Common myeloid progenitor, CD34-positive (primary cell): ENCODE measurements around the gene ERGIC2.

ENCODE experiments used
- CTCF ChIA-PET: fragments of 350-600 bp; sonication (Branson Sonifier 250); formaldehyde crosslinking; loops from one replicate; lab custom pipeline; 2021; ENCODE audit warnings: antibody characterized with exemption; lab: Charles Lee
- POLR2A ChIA-PET: fragments of 350-600 bp; sonication (Branson Sonifier 250); formaldehyde crosslinking; loops from one replicate; lab custom pipeline; 2021; ENCODE audit warnings: antibody characterized with exemption; lab: Charles Lee
- DNase-seq, 3 donors: peaks; one replicate each; pipeline versions ENCODE4 v3.0.0 to v3.0.0-alpha.2; 2013
- H3K27ac ChIP-seq, 2 experiments: 1 replicate in 1 of 2; 2 replicates in 1 of 2; pipeline ENCODE4 v1.7.0; 2013; ENCODE audit warnings: inconsistent platforms in 2 of 2, low read length in 2 of 2, mild to moderate bottlenecking in 2 of 2, low read depth in 1 of 2, moderate library complexity in 1 of 2; ENCODE audit not compliant: severe bottlenecking in 2 of 2, insufficient read depth in 1 of 2, poor library complexity in 1 of 2
- H3K27me3 ChIP-seq, 5 experiments: replicated peaks in 2 of 5; 1 replicate in 3 of 5; 2 replicates in 2 of 5; pipeline versions ENCODE4 v1.6.1 to v1.7.0; 2013; ENCODE audit warnings: low read length in 4 of 5, mild to moderate bottlenecking in 2 of 5, moderate library complexity in 2 of 5, inconsistent platforms in 1 of 5; ENCODE audit not compliant: insufficient read depth in 5 of 5, control insufficient read depth in 4 of 5
- H3K36me3 ChIP-seq, 4 experiments: 1 replicate in 2 of 4; 2 replicates in 2 of 4; pipeline versions ENCODE4 v1.6.1 to v1.7.0; 2013; ENCODE audit warnings: low read length in 3 of 4, control low read depth in 1 of 4, mild to moderate bottlenecking in 1 of 4; ENCODE audit not compliant: control insufficient read depth in 4 of 4, insufficient read depth in 4 of 4
- H3K4me1 ChIP-seq, 4 experiments: 1 replicate in 3 of 4; 2 replicates in 1 of 4; pipeline versions ENCODE4 v1.6.1 to v1.7.1; 2013; ENCODE audit warnings: low read length in 3 of 4, mild to moderate bottlenecking in 3 of 4, control low read depth in 1 of 4, inconsistent platforms in 1 of 4, moderate library complexity in 1 of 4; ENCODE audit not compliant: control insufficient read depth in 4 of 4, insufficient read depth in 4 of 4; ENCODE audit errors: control extremely low read depth in 1 of 4
- H3K4me3 ChIP-seq, 7 experiments: 1 replicate in 4 of 7; 2 replicates in 3 of 7; pipeline versions ENCODE4 v1.5.1 to v1.7.0; 2013; ENCODE audit warnings: mild to moderate bottlenecking in 7 of 7, low read length in 6 of 7, moderate library complexity in 6 of 7, inconsistent platforms in 2 of 7, low read depth in 2 of 7, control low read depth in 1 of 7; ENCODE audit not compliant: insufficient read depth in 4 of 7, control insufficient read depth in 1 of 7; ENCODE audit errors: extremely low read depth in 1 of 7
- H3K9me3 ChIP-seq, 5 experiments: 1 replicate in 4 of 5; 2 replicates in 1 of 5; pipeline versions ENCODE4 v1.6.1 to v1.7.1; 2013; ENCODE audit warnings: low read length in 4 of 5, mild to moderate bottlenecking in 2 of 5, inconsistent platforms in 1 of 5, low read depth in 1 of 5, moderate library complexity in 1 of 5; ENCODE audit not compliant: control insufficient read depth in 4 of 5, insufficient read depth in 2 of 5; ENCODE audit errors: control extremely low read depth in 1 of 5
- WGBS: methylation state at CpG from one replicate; pipeline ENCODE4 v1.1.5; 2013; ENCODE audit not compliant: insufficient coverage; 5-methylcytosine and 5-hydroxymethylcytosine counted together

ERGIC2 gene

GRCh38 chr12:29382251-29382650 is 1.3 kb upstream of the ERGIC2 start:
- ChIA-PET CTCF (no interaction called here), POLR2A (no interaction called here)
- peak overlapping the region in 1 of 7 experiments; percentile 100 for H3K4me3 ChIP-seq
- peak in 1 of 3 donors; percentile 4 for DNase-seq
- no CpG with 5 or more reads among the region's 2 CpGs for WGBS
- peaks cover 8 to 18% (median 16%) of the 10 kb centered on the region in 4 experiments for H3K4me1 ChIP-seq
- H3K27ac ChIP-seq, result no peak overlapping the region
- H3K9me3 ChIP-seq, result no peaks in the 10 kb centered on the region
- peaks cover 0 to 6% (median 6%) of the 10 kb centered on the region in 4 experiments for H3K36me3 ChIP-seq
- no peaks in the 10 kb centered on the region for H3K27me3 ChIP-seq

- ChIA-PET POLR2A (no interaction called here), CTCF (interaction anchor here (0.7 to 2.1 kb wide), 3 partner anchors 10 to 228 kb away, joined by 3 to 6 read pairs (median 3); no protein-coding TSS in a partner anchor)
- Histone ChIP-seq H3K9me3 (no peaks in the 10 kb centered on the region), H3K36me3 (peaks cover 0 to 14% (median 13%) of the 10 kb centered on the region in 4 experiments), H3K27ac (no peak overlapping the region), H3K4me3 (no peak overlapping the region), H3K27me3 (no peaks in the 10 kb centered on the region), H3K4me1 (peaks cover 4 to 15% (median 12%) of the 10 kb centered on the region in 4 experiments)
- no peak for DNase-seq
- 100% methylated on average over 2 of the region's 2 CpGs for WGBS
These were observed 4.9 kb downstream of the ERGIC2 start for GRCh38 chr12:29376118-29376517.

- Histone ChIP-seq H3K36me3 (peaks cover 0 to 19% (median 14%) of the 10 kb centered on the region in 4 experiments), H3K27me3 (no peaks in the 10 kb centered on the region), H3K9me3 (no peaks in the 10 kb centered on the region), H3K4me3 (no peak overlapping the region), H3K27ac (no peak overlapping the region), H3K4me1 (peaks cover under 1 to 9% (median 6%) of the 10 kb centered on the region in 4 experiments)
- no peak for DNase-seq
- CTCF ChIA-PET, result interaction anchor here (1.1 kb wide), 1 partner anchor 53 kb away, joined by 3 read pairs; no protein-coding TSS in a partner anchor
- POLR2A ChIA-PET, result no interaction called here
- 96% methylated on average over 2 of the region's 4 CpGs for whole genome bisulfite sequencing
These were observed 6.1 kb downstream of the ERGIC2 start for GRCh38 chr12:29374913-29375312.

GRCh38 chr12:29374012-29374411 is 7.0 kb downstream of the ERGIC2 start:
- Histone ChIP-seq H3K9me3 (no peaks in the 10 kb centered on the region), H3K27me3 (no peaks in the 10 kb centered on the region), H3K36me3 (peaks cover 0 to 26% (median 18%) of the 10 kb centered on the region in 4 experiments), H3K27ac (no peak overlapping the region), H3K4me1 (peaks cover 0 to 2% (median 0%) of the 10 kb centered on the region in 4 experiments), H3K4me3 (no peak overlapping the region)
- 96% methylated on average over 2 of the region's 2 CpGs for WGBS
- DNase-seq, result no peak
- POLR2A ChIA-PET, result no interaction called here
- CTCF ChIA-PET, result no interaction called here

- Histone ChIP-seq H3K4me1 (no peaks in the 10 kb centered on the region), H3K9me3 (peaks cover 0 to 2% (median 1%) of the 10 kb centered on the region in 5 experiments), H3K36me3 (peaks cover 13 to 40% (median 26%) of the 10 kb centered on the region in 4 experiments), H3K27ac (no peak overlapping the region), H3K27me3 (no peaks in the 10 kb centered on the region), H3K4me3 (no peak overlapping the region)
- POLR2A ChIA-PET, result no interaction called here
- DNase-seq, result no peak
- CTCF ChIA-PET, result interaction anchor here (0.8 to 1.8 kb wide), 2 partner anchors 11 to 123 kb away, joined by 3 to 6 read pairs; no protein-coding TSS in a partner anchor
- no CpG with 5 or more reads among the region's 2 CpGs for WGBS
These were observed 15.9 kb downstream of the ERGIC2 start for GRCh38 chr12:29365091-29365490.

- ChIA-PET CTCF (no interaction called here), POLR2A (no interaction called here)
- Histone ChIP-seq H3K36me3 (peaks cover 6 to 40% (median 21%) of the 10 kb centered on the region in 4 experiments), H3K4me3 (no peak overlapping the region), H3K4me1 (no peaks in the 10 kb centered on the region), H3K9me3 (no peaks in the 10 kb centered on the region), H3K27ac (no peak overlapping the region), H3K27me3 (no peaks in the 10 kb centered on the region)
- no peak for DNase-seq
- WGBS, result no CpG with 5 or more reads among the region's 1 CpG
These were observed 26.0 kb downstream of the ERGIC2 start for GRCh38 chr12:29354954-29355353.

GRCh38 chr12:29350080-29350479 is 30.9 kb downstream of the ERGIC2 start:
- Histone ChIP-seq H3K27ac (no peak overlapping the region), H3K36me3 (peaks cover 13 to 27% (median 23%) of the 10 kb centered on the region in 4 experiments), H3K4me1 (no peaks in the 10 kb centered on the region), H3K27me3 (no peaks in the 10 kb centered on the region), H3K4me3 (no peak overlapping the region), H3K9me3 (no peaks in the 10 kb centered on the region)
- ChIA-PET CTCF (no interaction called here), POLR2A (no interaction called here)
- DNase-seq, result peak in 2 of 3 donors; percentile 3 to 4
